IMR-90 (cell line): ENCODE data around the gene GIT2. TPM values are rescaled to one million over a fixed set of nuclear protein-coding genes. Genes with fewer than 3 reads are reported as not detected.

ENCODE experiments used
- ATAC-seq: fragments of 200-7000 bp; cut with Tn5 transposase; 2 replicates; pipeline ENCODE4 v1.9.1; 2020; ENCODE audit warnings: low read depth, mild to moderate bottlenecking, moderate library complexity
- BruUV-seq: library from RNA; stranded (reverse); fragments of 400-500 nt; replicated peaks from 2 replicates; lab custom pipeline; 2021; lab: Mats Ljungman, UMichigan
- CTCF ChIA-PET: fragments of 300-600 bp; formaldehyde crosslinking; extraction: SDS; loops from one replicate; lab custom pipeline; 2021; ENCODE audit warnings: antibody characterized with exemption; lab: Yijun Ruan, JAX
- POLR2A ChIA-PET: fragments of 300-600 bp; sonication (Branson Sonifier 250); formaldehyde crosslinking; loops from one replicate; lab custom pipeline; 2022; ENCODE audit warnings: antibody characterized with exemption; ENCODE audit not compliant: unreplicated experiment; lab: Charles Lee
- DNase-seq: peaks from one replicate; pipeline ENCODE4 v3.0.0; 2013
- H2AFZ ChIP-seq: replicated peaks from 2 replicates; pipeline ENCODE3; 2013; ENCODE audit warnings: low read length, mild to moderate bottlenecking; ENCODE audit not compliant: poor library complexity
- H2AK5ac ChIP-seq: 2 replicates; pipeline ENCODE4 v1.6.1; 2013; ENCODE audit warnings: low read depth, low read length, inconsistent platforms
- H2AK9ac ChIP-seq: replicated peaks from 2 replicates; pipeline ENCODE3; 2013; ENCODE audit warnings: mild to moderate bottlenecking, low read depth, low read length, moderate library complexity; ENCODE audit not compliant: poor library complexity
- H2BK120ac ChIP-seq: 2 replicates; pipeline ENCODE4 v1.6.1; 2013; ENCODE audit warnings: low read depth, low read length, inconsistent platforms
- H2BK15ac ChIP-seq: 3 replicates; pipeline ENCODE4 v1.6.1; 2013; ENCODE audit warnings: low read depth, low read length, inconsistent platforms
- H2BK20ac ChIP-seq: 2 replicates; pipeline ENCODE4 v1.6.1; 2013; ENCODE audit warnings: low read depth, mild to moderate bottlenecking, inconsistent platforms, low read length, moderate library complexity
- H2BK5ac ChIP-seq: 2 replicates; pipeline ENCODE4 v1.6.1; 2013; ENCODE audit warnings: mild to moderate bottlenecking, low read depth, low read length, inconsistent platforms; ENCODE audit not compliant: poor library complexity, severe bottlenecking
- H3K14ac ChIP-seq: replicated peaks from 2 replicates; pipeline ENCODE4 v1.6.1; 2013; ENCODE audit warnings: low read depth, low read length, inconsistent platforms
- H3K18ac ChIP-seq: 2 replicates; pipeline ENCODE4 v1.6.1; 2013; ENCODE audit warnings: low read depth, low read length, control low read depth
- H3K23ac ChIP-seq: 2 replicates; pipeline ENCODE4 v1.6.1; 2013; ENCODE audit warnings: low read depth, low read length, inconsistent platforms
- H3K27ac ChIP-seq: 2 replicates; pipeline ENCODE4 v1.5.1; 2013; ENCODE audit warnings: mild to moderate bottlenecking, control low read depth, low read length; ENCODE audit not compliant: insufficient read depth
- H3K27me3 ChIP-seq: 2 replicates; pipeline ENCODE4 v1.6.1; 2013; ENCODE audit warnings: low read length; ENCODE audit not compliant: control insufficient read depth, insufficient read depth
- H3K36me3 ChIP-seq: 2 replicates; pipeline ENCODE4 v1.6.1; 2013; ENCODE audit warnings: low read length, mixed read lengths; ENCODE audit not compliant: control insufficient read depth, insufficient read depth
- H3K4ac ChIP-seq: 2 replicates; pipeline ENCODE4 v1.6.1; 2013; ENCODE audit warnings: low read depth, low read length, inconsistent platforms
- H3K4me1 ChIP-seq: 2 replicates; pipeline ENCODE4 v1.6.1; 2013; ENCODE audit warnings: low read length, mixed read lengths; ENCODE audit not compliant: control insufficient read depth, insufficient read depth
- H3K4me2 ChIP-seq: 2 replicates; pipeline ENCODE4 v1.6.1; 2013; ENCODE audit warnings: low read depth, mild to moderate bottlenecking, control low read depth, low read length, moderate library complexity
- H3K4me3 ChIP-seq: 2 replicates; pipeline ENCODE4 v1.5.1; 2013; ENCODE audit warnings: low read depth, mild to moderate bottlenecking, control low read depth, low read length, moderate library complexity; ENCODE audit not compliant: insufficient read depth
- H3K56ac ChIP-seq: 2 replicates; pipeline ENCODE4 v1.6.1; 2013; ENCODE audit warnings: low read length, inconsistent platforms; ENCODE audit not compliant: insufficient read depth; ENCODE audit errors: extremely low read depth
- H3K79me1 ChIP-seq, 2 experiments: 2 replicates each; pipeline ENCODE4 v1.6.1; 2013; ENCODE audit warnings: low read length in 2 of 2, inconsistent platforms in 1 of 2, low read depth in 1 of 2
- H3K9ac ChIP-seq: 2 replicates; pipeline ENCODE4 v1.6.1; 2013; ENCODE audit warnings: low read depth, low read length, control low read depth
- H3K9me1 ChIP-seq: 2 replicates; pipeline ENCODE4 v1.6.1; 2013; ENCODE audit warnings: low read length, inconsistent platforms; ENCODE audit not compliant: insufficient read depth
- H3K9me3 ChIP-seq: 2 replicates; pipeline ENCODE4 v1.6.1; 2013; ENCODE audit warnings: low read length; ENCODE audit not compliant: control insufficient read depth, insufficient read depth
- H4K20me1 ChIP-seq: 2 replicates; pipeline ENCODE4 v1.6.1; 2013; ENCODE audit warnings: low read length, inconsistent platforms; ENCODE audit not compliant: insufficient read depth
- H4K5ac ChIP-seq: 2 replicates; pipeline ENCODE4 v1.6.1; 2013; ENCODE audit warnings: mild to moderate bottlenecking, low read depth, low read length, control low read depth
- H4K8ac ChIP-seq, 2 experiments: 2 replicates each; pipeline ENCODE4 v1.6.1; 2013; ENCODE audit warnings: low read depth in 2 of 2, low read length in 2 of 2, control low read depth in 1 of 2, inconsistent platforms in 1 of 2
- H4K91ac ChIP-seq: 2 replicates; pipeline ENCODE4 v1.6.1; 2013; ENCODE audit warnings: low read depth, low read length, inconsistent platforms; ENCODE audit not compliant: insufficient read depth
- BHLHE40 ChIP-seq: fragments of 150-350 bp; IDR thresholded peaks from 2 replicates; pipeline ENCODE4 v1.6.1; 2016; ENCODE audit warnings: mild to moderate bottlenecking, low read depth, low read length
- CEBPB ChIP-seq: IDR thresholded peaks from 2 replicates; pipeline ENCODE4 v1.6.1; 2012; ENCODE audit warnings: low read depth, low read length, improper control_type of control experiment
- CHD1 ChIP-seq: IDR thresholded peaks from 2 replicates; pipeline ENCODE4 v1.6.1; 2012; ENCODE audit warnings: low read depth, low read length, improper control_type of control experiment
- CTCF ChIP-seq: conservative IDR thresholded peaks from 2 replicates; pipeline ENCODE4 v1.5.1; 2012; ENCODE audit warnings: mild to moderate bottlenecking, low read depth, low read length, improper control_type of control experiment
- ELK1 ChIP-seq: fragments of 150-350 bp; IDR thresholded peaks from 2 replicates; pipeline ENCODE4 v1.6.1; 2016; ENCODE audit warnings: low read depth, mild to moderate bottlenecking, low read length, moderate library complexity, borderline replicate concordance
- FOS ChIP-seq: fragments of 150-350 bp; IDR thresholded peaks from 2 replicates; pipeline ENCODE4 v1.6.1; 2016; ENCODE audit warnings: low read depth, low read length
- MAZ ChIP-seq: IDR thresholded peaks from 2 replicates; pipeline ENCODE4 v1.6.1; 2012; ENCODE audit warnings: low read depth, mild to moderate bottlenecking, low read length, improper control_type of control experiment, moderate library complexity, borderline replicate concordance
- MXI1 ChIP-seq: IDR thresholded peaks from 2 replicates; pipeline ENCODE4 v1.6.1; 2012; ENCODE audit warnings: low read depth, mild to moderate bottlenecking, low read length, moderate library complexity, borderline replicate concordance
- NFE2L2 ChIP-seq: fragments of 150-350 bp; IDR thresholded peaks from 2 replicates; pipeline ENCODE4 v1.6.1; 2016; ENCODE audit warnings: low read depth, mild to moderate bottlenecking, low read length
- POLR2A ChIP-seq: IDR thresholded peaks from 2 replicates; pipeline ENCODE4 v1.6.1; 2012; ENCODE audit warnings: mild to moderate bottlenecking, low read depth, low read length
- RAD21 ChIP-seq: IDR thresholded peaks from 2 replicates; pipeline ENCODE4 v1.6.1; 2012; ENCODE audit warnings: low read length, improper control_type of control experiment
- RCOR1 ChIP-seq: IDR thresholded peaks from 2 replicates; pipeline ENCODE4 v1.6.1; 2012; ENCODE audit warnings: mild to moderate bottlenecking, low read length, improper control_type of control experiment; ENCODE audit not compliant: insufficient replicate concordance
- SMC3 ChIP-seq: fragments of 150-350 bp; IDR thresholded peaks from 2 replicates; pipeline ENCODE4 v1.6.1; 2016; ENCODE audit warnings: low read depth, mild to moderate bottlenecking, antibody characterized with exemption, low read length, moderate library complexity
- USF2 ChIP-seq: fragments of 150-350 bp; IDR thresholded peaks from 2 replicates; pipeline ENCODE4 v1.6.1; 2017; ENCODE audit warnings: mild to moderate bottlenecking, antibody characterized with exemption, low read length, low read depth
- WGBS, 2 experiments: methylation state at CpG; one replicate each; pipeline versions ENCODE4 v1.1.5 to v1.1.7; 2013; ENCODE audit warnings: missing lambda C conversion rate in 2 of 2; ENCODE audit not compliant: insufficient read length in 1 of 2; ENCODE audit errors: extremely low coverage in 2 of 2; 5-methylcytosine and 5-hydroxymethylcytosine counted together
- dilution Hi-C: fragments of 300-500 bp; cut with HindIII; formaldehyde crosslinking; loops from one replicate; pipeline ENCODE4 v1.14.3; 2018; ENCODE audit warnings: low sequenced_read_pairs; ENCODE audit not compliant: unreplicated experiment
- in situ Hi-C: fragments of 300-500 bp; cut with MboI; formaldehyde crosslinking; loops from 3 replicates; pipeline ENCODE4 v1.14.3; 2019; ENCODE audit warnings: low sequenced_read_pairs, inconsistent platforms, mixed read lengths
- intact Hi-C: fragments of 100-400 bp; cut with micrococcal nuclease; formaldehyde crosslinking; loops from 2 replicates; pipeline ENCODE4 v1.10.0; 2022
- polyA plus RNA-seq, 3 experiments: library from polyadenylated mRNA; depleted of rRNA; stranded (reverse); fragments of >200 nt; gene quantifications; 2 replicates each; pipeline ENCODE4 v1.2.3, GENCODE V29; 2012; ENCODE audit warnings: low replicate concordance in 1 of 3
- total RNA-seq: library from RNA; depleted of rRNA; stranded (reverse); fragments of >200 nt; gene quantifications from 2 replicates; pipeline ENCODE4 v1.2.3, GENCODE V29; 2012

GIT2 gene
- total and polyA plus RNA-seq, 2 of the 4 experiments (the other 2 are of a cell fraction), result 48.0 to 71.9 TPM

GRCh38 chr12:109939504-109939903, 56.7 kb downstream of the GIT2 start:
- no peak overlapping the region for H2AK5ac ChIP-seq
- no peak overlapping the region for H4K91ac ChIP-seq
- no peak overlapping the region for H2BK20ac ChIP-seq
- BruUV-seq, result no TSS peak
- H3K18ac ChIP-seq, result no peak overlapping the region
- no peak for TF ChIP-seq BHLHE40
- no peak for TF ChIP-seq RAD21
- TF ChIP-seq MXI1, result no peak
- TF ChIP-seq CHD1, result no peak
- no peak for TF ChIP-seq RCOR1
- TF ChIP-seq SMC3, result no peak
- TF ChIP-seq MAZ, result no peak
- no peak for TF ChIP-seq NFE2L2
- TF ChIP-seq FOS, result no peak
- TF ChIP-seq CEBPB, result no peak
- no peak for TF ChIP-seq ELK1
- TF ChIP-seq POLR2A, result no peak
- no peak for TF ChIP-seq CTCF
- no peak for TF ChIP-seq USF2
- no peaks in the 10 kb centered on the region for H3K9me3 ChIP-seq
- H4K20me1 ChIP-seq, result no peaks in the 10 kb centered on the region
- no peak overlapping the region for H3K14ac ChIP-seq
- H3K23ac ChIP-seq, result no peak overlapping the region
- no peak for DNase-seq
- H3K27me3 ChIP-seq, result no peaks in the 10 kb centered on the region
- H2BK5ac ChIP-seq, result no peak overlapping the region
- H3K4me3 ChIP-seq, result no peak overlapping the region
- intact Hi-C loops (no loop called here), dilution Hi-C loops (no loop called here), in situ Hi-C loops (no loop called here)
- CTCF ChIA-PET, result no interaction called here
- peaks cover 11% of the 10 kb centered on the region for H3K4me1 ChIP-seq
- H3K27ac ChIP-seq, result no peak overlapping the region
- H3K4me2 ChIP-seq, result no peak overlapping the region
- H3K9ac ChIP-seq, result no peak overlapping the region
- POLR2A ChIA-PET, result no interaction called here
- no peak overlapping the region for H3K4ac ChIP-seq
- peaks cover 8 to 46% of the 10 kb centered on the region in 2 experiments; a peak in 3 of 4 replicates for H3K79me1 ChIP-seq
- no peak overlapping the region for H2BK15ac ChIP-seq
- no peak for ATAC-seq
- H4K8ac ChIP-seq, result no peak overlapping the region
- no CpG with 5 or more reads among the region's 2 CpGs for whole genome bisulfite sequencing, 2 experiments
- H2AFZ ChIP-seq, result no peak overlapping the region
- H2BK120ac ChIP-seq, result no peak overlapping the region
- no peak overlapping the region for H4K5ac ChIP-seq
- H2AK9ac ChIP-seq, result no peak overlapping the region
- H3K36me3 ChIP-seq, result peaks cover 31% of the 10 kb centered on the region
- peaks cover 26% of the 10 kb centered on the region for H3K9me1 ChIP-seq
- H3K56ac ChIP-seq, result no peak overlapping the region
